HG03457 (cell line): ENCODE data around the gene KIF26B.

Source experiments
- ATAC-seq: cut with Tn5 transposase; IDR thresholded peaks from one replicate; pipeline ENCODE4 v1.9.1; 2021; ENCODE audit warnings: moderate number of reproducible peaks; ENCODE audit not compliant: unreplicated experiment

KIF26B gene

DNA sequence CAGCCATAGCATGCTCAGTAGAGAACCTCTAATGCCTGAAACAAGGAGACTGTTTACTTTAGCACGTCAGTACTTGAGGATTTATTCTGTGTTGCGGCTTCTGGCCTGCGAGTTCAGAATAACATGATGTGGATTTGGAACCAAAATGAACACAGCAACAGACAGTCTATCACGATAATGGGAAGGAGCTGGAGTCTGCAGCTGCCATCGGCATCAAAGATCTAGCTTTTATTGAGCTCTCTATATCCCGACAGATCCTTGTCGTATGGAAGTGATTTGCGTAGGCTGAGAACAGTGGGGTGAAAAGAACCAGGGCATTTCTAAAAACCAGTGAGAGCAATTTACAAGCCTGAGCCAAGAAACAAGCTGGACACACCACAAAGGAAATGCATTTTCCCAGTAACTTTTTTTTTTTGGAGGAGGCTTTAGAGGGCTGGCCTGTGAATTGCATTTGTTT, 294.2 kb downstream of the KIF26B start:
- ATAC-seq, result no peak

DNA sequence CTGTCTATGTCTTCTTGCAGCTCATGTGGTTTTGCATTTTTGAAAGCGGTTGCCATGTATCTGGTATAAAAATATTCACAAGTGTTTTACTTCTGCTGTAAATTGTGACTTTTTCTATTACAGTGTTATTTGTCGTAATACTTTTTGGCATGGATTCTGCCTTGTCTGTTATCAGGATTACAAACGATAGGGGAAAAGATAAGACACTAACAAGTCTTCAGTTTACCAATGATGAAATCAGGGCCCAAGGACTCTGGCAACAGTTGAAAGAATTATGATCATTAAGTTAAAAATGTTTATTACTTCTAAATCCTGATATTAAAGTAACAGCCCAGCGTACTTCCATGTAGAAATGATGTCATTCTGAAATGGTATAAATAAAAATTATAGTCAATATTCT, 298.8 kb downstream of the KIF26B start:
- no peak for ATAC-seq

DNA sequence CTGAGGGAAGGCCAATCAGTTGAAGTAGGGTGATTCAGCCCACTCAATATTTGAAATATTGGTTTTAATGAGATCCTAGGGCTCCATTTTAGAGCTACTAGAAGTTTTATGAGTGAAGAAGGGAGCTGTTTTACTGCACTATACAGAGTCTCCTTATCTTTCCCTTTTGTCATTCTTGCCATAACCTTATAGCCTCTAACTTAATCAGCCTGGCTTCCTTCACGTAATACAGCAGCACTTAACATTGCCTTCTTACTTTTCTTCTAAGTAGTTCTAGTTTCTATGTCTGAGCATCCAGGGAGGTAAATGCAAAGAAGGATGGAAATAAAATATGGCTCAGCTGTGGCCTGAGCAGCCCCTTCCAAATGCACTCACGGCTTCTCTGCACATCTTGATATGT, 299.3 kb downstream of the KIF26B start:
- no peak for ATAC-seq

DNA sequence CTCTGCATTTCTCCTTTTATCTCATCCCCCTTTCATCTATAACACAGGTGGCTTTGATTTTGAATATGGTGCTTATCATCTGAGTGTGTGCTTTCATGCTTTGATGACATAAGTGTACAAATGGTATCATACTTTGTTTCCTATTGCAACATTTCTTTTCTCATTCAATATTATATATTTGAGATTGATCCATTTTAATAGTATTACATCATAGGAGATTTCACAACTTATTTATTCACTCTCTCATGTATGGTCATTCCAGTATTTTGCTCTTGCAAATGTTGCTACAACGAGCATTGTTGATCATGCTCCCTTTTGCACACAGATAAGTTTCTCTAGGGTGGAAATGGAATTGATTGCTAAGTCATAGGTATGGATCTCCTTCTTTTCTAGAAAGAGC, 302.8 kb downstream of the KIF26B start:
- no peak for ATAC-seq

DNA sequence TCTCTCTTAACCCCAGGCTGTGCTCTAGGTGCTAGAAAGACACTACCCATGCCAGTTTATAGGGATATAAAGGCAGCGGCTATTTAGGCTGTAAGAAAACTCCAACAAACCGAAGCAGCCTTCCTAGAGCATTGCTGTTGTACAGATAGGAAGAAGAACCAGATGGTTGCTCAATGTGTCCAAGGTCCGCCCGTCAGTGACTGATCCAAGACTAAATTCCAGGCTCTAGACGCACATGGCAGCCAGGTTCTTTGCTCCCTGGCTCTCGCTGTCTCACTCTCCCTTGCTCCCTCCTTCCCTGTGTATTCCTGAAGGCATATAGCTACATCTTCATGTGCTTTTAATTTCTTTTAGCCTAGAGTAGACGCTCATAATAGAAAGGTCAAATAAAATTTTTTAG, 303.4 kb downstream of the KIF26B start:
- no peak for ATAC-seq

DNA sequence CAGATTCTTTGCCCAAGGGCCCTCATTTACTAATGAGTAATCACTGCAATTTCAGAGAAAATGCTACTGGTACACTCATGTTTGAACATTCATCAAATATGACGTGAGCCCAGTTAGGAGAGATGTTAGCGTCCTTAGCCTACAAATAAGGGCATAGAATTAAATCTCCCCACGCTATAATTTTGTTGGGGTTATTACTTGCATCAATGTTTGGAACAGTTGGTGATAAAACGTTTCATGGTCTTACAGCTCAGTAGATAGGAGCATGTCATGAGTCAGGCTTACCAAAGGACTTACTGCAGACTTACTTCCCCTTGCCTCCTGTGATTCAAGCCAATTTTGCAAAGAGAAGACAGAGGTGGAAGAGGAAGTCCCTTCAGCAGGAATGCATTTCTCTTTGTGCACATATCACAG, 304.0 kb downstream of the KIF26B start:
- ATAC-seq, result no peak

DNA sequence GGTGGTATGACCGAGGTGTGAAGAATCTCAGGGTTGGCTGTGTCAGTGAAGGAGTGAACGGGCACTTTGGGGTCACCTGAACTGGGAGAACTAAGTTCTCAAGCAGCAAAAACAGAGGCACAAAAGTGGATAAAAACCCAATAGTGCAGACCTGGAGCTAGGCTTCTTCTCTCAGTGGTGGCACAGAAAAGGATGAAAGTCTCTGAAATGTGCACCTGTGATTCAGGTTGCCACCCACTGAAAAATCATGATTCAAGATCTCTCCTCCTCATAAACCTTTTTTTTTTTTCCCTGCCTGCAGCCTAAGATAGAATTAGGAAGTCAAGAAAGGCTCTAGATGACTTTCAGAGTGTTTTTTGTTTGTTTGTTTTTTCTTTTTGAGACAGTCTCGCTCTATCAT, 304.8 kb downstream of the KIF26B start:
- no peak for ATAC-seq

DNA sequence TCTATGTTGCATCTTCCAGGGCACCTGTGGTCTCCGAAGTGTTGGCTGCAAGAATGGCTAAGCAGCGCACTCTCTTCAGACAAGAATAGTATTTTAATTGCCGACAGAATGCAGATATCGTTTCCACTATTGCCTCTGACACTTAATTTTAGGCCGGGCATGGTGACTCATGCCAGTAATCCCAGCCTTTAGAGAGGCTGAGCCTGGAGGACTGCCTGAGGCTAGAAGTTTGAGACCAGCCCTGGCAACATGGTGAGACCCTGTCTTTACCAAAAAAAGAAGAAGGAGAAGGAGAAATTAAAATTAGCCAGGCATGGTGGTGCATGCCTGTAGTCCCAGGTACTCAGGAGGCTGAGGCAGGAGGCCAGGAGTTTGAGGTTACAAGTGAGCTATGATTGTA, 306.9 kb downstream of the KIF26B start:
- ATAC-seq, result no peak

DNA sequence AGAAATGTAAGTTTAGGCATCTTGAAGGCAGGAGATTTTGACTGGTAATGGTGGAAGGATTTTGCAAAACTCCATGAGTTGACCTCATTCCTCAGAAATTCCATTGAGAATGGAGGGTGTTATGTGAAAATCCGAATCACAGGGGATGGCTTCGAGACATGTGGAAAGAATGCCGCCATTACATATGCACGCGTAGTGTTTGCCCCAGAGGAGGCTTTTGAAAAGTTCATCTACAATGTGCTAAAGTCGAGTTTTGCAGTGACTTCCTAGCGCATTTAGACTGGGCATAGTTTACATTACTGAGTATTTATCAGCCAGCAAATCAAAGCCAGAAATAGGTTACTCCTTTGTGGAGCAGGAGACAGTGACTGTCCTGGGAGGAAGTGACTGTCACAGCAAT, 307.4 kb downstream of the KIF26B start:
- no peak for ATAC-seq

DNA sequence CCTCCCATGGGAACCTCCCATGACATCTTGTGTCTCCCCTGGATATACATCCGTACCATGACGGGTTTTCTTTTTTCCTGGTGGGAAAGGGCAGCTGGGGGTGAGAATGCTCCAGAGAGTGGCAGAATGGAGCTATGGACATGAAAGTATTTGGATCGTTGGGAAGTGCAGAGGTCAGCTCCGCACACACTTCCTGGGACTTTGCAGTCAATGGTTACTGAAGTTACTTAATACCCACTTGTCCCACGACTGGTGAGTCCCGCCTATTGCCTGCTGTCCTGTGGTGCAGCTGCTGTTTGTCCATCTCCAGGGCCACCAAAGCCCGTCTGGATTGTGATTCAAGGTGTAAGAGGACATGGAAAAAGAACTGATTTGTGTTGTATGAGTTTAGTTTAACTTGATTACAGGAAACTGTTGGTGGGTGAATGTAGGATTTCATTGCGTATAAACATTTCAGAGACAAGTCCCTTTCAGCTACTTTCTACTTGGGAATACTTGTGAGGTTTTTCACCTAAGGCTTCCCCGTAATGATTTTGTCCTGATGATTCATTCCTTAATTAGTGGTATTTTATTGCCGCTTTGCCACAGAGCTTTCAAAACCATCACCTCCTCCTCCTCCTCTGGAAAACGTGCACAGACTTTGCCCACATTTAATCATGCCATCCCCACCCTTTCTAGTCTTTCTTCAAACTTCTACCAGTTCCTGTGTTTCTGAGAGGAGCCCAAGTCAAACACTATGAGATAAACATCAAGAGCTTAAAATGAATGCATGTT, 308.8 kb downstream of the KIF26B start:
- no peak for ATAC-seq

DNA sequence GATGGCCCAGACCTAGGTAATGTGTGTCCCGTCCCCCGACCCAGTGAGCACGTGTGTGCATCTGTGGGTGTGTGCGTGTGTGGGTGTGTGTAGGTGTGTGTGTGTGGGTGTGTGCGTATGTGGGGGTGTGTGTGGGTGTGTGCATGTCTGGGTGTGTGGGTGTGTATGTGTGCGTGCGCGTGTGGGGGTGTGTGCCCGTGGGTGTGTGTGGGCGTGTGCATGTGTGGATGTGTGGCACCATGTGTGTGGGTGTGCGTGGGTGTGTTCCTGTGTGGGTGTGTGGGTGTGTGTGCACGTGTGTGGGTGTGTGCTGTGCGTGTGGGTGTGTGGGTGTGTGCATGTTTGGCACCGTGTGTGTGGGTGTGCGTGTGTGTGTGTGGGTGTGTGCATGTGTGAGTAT, 309.5 kb downstream of the KIF26B start:
- no peak for ATAC-seq

DNA sequence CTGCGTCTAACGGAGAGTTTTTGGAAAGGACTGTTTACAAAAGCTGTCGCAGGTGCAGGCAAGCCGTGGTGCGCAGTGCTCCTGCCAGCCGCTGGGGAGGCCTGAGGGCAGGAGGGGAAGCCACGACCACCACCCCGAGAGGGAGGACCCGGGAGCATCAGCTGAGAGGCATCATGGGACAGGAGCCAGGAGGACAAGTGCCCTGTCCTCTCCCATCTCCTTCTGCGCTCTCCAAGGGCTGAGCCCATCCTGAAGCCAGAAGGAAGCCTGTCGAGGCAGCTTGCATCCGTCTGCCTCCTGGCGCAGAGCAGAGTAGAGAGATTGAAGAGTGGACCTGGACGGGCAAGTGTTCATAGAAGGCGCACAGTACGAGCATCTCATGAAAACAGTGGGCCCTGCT, 310.9 kb downstream of the KIF26B start:
- no peak for ATAC-seq

DNA sequence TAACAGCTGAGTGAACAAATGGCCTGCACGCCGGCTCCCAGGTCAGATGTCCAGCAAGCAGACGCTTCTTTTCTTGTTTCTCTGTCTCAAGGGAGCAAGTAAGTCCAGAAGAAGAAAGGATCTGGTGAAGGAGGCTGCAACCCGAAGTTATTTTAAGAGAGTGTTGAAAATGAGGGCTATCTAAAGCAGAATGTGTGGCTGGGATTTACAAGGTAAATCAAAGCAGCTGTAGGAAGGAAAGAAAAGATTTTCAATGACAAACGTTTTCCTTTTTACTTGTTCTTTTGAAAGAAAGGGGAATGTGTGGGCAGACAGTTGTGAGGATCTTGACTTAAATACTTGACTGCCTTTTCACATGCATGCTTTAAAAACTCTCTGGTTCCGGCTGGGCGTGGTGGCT, 311.5 kb downstream of the KIF26B start:
- ATAC-seq, result no peak

DNA sequence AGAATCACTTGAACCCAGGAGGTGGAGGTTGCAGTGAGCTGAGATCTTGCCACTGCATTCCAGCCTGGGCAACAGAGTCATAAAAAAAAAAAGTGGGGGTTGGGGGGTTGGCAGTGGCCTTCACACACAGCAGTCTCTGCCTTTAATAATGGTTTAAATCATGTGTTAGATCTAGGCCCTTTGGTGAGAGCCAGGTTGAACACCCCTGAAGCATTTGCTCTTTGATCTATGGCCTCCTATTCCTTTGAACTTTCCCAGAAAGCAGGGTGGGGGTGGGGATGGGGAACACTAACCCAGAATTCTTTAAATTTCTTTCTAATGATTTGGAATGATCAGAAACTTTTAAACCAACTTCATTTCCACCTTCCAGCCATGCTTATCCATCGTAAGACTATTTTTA, 313.0 kb downstream of the KIF26B start:
- no peak for ATAC-seq

DNA sequence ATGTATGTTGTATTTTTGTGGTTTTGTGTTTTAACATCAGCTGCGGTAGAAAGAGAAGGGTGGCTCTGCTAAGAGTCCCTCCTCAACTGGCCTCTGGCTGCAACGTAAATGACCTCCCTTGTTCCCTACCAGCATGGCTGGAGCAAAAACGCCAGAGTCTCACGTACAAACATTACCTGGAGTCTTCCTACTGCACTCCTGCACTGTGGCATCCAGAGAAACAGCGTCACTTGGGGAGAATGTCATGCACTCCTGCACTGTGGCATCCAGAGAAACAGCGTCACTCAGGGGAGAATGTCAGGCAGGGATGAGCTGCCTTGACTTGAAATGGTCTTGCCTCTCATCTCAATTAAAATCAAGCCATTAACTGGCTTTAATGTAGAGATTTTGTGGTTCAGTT, 314.2 kb downstream of the KIF26B start:
- ATAC-seq, result no peak

DNA sequence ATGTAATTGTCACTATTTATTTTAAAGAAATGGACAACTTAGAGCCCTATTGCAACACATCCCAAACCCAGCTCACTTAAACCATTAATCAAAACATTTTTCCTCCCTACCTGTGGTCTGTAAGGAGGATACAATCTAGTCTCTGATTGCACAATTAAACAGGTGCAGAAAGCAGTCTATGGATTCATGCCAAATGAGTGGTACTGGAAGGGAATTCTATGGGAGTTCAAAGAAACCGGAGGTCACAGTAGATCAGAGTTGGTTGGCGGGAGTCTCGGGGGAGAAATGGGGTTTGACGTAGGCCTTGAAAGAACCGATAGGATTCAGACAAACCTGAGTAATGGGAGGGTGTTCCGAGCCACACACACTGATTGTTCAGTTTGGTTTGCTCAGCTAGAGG, 314.9 kb downstream of the KIF26B start:
- ATAC-seq, result no peak

DNA sequence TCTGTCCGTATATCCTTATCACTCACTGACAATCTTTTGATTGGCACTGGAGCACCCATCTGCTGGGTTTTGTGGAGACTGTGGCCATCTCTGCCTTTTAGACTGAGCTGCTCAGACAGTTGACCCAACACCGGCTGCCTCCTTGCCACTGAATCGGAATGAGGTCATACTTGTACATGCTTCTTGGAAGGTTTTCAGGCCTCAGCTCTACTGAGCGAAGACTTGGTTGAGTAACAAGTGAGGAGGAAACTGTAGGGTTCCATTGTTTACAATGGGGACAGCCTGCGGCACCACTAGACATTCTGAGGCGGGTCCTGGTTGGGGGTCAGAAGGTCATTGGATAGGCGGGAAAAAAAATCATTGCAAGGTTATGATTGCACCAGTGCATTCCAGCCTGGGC, 320.3 kb downstream of the KIF26B start:
- no peak for ATAC-seq

DNA sequence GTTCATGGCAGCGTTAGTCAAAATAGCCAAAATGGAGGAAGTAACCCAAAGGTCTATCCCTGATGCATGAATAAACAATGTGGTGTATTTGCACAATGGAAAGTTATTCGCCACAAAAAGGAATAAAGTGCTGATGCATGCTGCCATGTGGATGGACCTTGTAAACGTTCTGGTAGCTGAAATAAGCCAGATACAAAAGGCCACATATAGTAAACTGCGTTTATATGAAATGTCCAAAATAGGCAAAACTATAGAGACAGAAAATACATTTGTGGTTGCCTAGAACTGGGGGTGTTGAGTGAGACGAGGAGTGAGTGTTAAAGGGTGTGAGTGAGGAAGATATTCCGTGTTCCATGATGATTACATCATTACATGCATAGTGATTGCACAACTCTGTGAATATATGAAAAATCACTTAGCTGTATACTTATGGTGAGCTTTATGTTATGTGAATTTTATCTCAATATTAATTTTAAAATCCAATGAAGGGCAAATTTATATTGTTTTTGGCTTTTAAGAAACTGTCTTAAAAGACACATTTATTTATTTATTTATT, 321.3 kb downstream of the KIF26B start:
- no peak for ATAC-seq

DNA sequence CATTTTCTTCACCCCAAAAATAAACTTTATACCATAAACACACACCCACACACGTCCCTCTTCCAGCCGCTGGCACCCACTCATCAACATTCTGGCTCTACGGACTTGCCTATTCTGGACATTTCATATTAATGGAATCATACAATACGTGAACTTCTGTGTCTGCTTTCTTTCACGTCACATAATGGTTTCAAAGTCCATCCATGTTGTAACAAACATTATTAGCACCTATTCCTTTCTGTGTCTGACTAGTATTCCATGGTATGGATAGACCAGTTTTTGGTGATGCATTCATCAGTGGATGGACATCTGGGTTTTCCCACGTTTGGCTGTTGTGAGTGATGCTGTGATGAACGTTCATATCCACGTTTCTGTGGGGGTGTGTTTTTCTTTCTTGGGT, 323.2 kb downstream of the KIF26B start:
- ATAC-seq, result no peak

DNA sequence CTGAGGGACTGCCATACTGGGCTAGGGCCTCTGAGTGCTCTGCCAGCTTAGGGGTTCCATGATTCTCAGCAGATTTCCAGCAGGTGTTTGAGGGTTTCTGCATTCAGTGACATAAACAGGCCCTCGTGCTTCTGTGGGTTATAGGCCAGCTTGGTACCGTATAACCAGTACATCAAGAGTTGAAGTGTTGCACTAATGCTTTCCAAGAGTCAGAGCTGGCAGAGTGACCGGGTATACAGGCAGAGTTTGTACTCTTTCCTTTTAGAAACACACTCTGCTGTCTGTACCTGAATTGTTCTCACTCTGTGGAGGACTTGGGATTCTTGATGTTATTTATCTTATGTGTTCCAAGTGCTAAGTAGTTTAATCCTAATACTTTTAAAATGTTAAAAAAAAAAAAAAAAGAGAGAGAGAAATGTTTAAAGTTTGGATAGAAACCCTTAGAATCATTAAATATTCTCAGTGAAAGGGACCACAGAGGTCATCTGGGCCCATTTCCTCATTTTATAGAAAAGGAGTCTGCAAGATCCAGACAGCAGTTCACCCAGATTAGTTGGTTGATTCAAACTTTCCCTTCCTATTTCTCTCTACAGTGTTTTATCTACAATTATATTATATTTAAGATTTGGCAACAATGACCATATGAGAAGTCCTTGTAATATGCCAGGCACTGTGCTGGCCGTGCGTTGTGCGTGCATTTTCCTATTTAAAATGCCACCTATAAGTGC, 325.8 kb downstream of the KIF26B start:
- no peak for ATAC-seq

DNA sequence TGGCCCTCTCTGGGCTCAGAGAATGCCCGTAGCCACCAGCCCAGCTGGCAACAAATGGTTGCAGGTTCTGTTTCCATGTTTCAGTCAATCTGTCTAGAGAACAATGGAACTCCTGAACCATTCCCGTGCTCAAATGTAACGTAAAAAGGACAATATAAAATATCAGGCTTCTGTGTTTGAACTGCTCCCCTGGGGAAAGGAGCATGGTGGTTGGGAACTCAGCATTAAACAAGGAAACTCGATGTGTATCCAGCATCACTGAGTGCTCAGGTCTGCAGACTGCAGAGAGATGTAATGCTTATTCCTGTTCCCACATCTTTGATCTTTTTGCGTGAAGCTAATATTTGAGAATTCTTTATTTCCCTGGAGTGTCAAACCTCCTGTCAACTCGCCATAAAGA, 326.5 kb downstream of the KIF26B start:
- ATAC-seq, result no peak

DNA sequence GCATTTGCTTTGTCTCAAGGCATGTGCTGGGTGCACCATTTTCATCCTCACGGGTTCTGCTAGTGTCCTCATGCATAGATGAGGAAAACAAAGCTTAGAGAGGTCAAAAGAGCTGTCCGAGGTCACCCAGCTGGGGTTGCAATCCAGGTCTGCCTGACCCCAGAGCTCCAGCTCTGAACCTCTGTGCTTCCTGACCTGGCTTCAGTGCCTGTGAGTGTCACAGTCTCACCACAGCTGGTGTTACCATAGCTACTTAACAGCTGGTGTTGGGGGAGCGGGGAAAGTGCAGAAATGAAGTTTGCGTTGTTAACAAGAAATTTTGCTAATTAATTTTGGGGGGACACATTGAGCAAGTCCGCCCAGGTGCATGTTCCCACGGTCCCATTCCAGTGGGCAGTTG, 328.5 kb downstream of the KIF26B start:
- ATAC-seq, result no peak
